NCI-H187 (cell line): ENCODE data around the gene PIGK.
"Not testable (repeated sequence)": the region's sequence is repeated elsewhere in the genome, so short reads cannot be mapped to it uniquely, and the experiment has no call there.

Experiments
- DNase-seq, 2 experiments: peaks; one replicate each; lab custom pipeline; 2025; lab: John Stamatoyannopoulos, UW

PIGK gene

GRCh38 chr1:77193951-77194350 is 25.3 kb downstream of the PIGK start:
- no peak for DNase-seq

GRCh38 chr1:77188770-77189169 is 30.5 kb downstream of the PIGK start:
- DNase-seq, result no peak

- DNase-seq, result not testable (repeated sequence)
Observed at GRCh38 chr1:77186907-77187306, 32.3 kb downstream of the PIGK start.

- no peak for DNase-seq
Observed at GRCh38 chr1:77182083-77182482, 37.1 kb downstream of the PIGK start.

DNA sequence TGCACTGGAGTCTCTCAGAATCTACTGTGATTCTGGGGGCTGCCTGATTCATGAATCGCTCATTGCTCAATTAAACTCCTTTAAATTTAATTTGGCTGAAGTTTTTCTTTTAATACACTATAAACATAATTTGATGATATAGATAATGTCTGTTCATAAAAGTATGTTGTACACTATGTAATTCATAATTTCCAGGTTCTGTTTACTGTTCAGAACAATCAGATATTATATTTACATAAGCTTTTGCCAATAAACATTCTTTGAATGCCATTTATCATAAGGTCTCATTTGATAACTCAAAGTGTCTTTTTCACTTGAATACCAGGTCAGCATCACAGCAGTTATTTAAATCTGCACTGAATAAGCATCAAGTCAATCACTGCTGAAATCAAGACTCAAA is 39.6 kb downstream of the PIGK start:
- DNase-seq, result no peak

DNA sequence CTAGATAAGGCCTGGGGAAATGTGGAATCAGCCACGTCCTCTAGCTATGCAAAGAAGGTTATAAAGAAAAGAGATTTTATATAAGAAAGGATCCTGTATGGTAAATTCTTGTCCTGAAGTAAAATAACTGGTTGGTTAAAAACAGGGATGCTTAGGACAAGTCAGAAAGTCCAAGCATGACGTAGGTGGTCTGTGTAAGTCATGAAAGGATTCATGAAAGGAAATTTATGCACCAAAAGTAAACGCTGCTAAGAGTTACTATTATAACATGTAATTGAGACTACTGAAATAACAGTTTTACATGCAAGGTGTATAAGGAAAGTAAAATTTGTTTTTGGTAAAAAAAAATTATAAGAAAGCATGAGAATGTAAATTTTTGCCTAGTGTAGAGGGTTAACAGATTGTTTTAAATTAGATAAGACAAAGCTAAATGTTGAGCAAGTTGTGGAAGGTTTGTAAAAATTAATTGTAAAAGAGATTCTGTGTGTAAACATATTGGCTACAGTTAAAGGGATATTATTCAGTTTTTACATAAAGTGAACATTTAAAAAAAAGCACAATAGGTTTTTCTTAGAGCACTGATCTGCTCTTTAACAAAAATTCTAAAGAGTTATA is 43.9 kb downstream of the PIGK start:
- no peak for DNase-seq

DNA sequence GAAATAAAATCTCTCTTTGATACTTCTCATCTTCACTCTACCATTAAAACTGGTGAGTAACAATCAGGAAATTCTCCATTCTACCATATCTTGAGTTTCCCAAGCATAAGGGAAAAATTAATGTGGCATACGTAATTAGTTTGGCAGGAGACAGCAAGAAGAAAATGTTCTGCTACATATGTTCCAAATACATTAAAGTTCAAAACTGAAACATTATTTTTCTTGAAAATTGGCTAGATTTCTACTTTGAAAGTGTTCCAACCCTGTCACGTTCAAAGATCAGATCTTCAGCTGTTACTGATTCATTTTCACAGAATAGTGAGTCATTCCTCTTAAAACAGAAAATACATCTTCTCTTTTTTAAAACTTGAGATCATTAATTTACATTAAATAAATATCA is 48.5 kb downstream of the PIGK start:
- no peak for DNase-seq

GRCh38 chr1:77168358-77168757 is 50.9 kb downstream of the PIGK start:
- no peak for DNase-seq

DNA sequence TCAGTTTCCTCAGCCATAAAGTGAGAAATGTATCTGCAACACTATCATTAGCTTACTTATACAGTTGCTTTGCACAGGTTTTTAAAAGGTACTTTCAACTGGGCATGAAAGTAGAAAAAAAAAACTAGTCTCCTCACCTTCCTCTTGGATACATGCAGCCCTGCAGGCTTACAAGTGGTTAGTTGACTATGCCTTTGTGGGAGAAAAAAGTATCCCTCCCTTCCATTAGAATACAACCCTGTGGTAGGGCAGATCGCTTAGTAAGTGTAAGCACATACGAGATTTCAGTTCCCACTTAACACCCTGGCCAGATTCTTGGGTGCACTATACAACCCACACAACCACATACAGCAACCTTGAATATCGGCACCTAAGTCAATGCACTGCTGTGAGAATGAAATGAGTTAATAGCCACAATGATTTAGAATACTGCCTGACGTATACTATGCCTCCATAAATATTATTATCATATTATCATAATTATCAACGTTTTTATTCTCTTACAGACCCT is 54.7 kb downstream of the PIGK start:
- no peak for DNase-seq

DNA sequence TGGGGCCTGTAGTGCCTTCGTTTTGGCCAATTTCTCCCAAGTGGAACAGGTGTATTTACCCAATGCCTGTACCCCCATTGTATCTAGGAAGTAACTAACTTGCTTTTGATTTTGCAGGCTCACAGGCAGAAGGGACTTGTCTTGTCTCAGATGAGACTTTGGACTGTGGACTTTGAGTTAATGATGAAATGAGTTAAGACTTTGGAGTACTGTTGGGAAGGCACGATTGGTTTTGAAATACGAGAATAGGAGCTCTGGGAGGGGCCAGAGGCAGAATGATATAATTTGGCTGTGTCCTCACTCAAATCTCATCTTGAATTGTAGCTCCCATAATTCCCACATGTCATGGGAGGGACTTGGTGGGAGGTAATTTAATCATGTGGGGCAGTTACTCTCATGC is 59.5 kb downstream of the PIGK start:
- not testable (repeated sequence) for DNase-seq

- no peak for DNase-seq
Observed at GRCh38 chr1:77156214-77156613, 63.0 kb downstream of the PIGK start.

GRCh38 chr1:77146270-77146669 is 73.0 kb downstream of the PIGK start:
- DNase-seq, result no peak

GRCh38 chr1:77143529-77144121 is 75.6 kb downstream of the PIGK start:
- no peak for DNase-seq

DNA sequence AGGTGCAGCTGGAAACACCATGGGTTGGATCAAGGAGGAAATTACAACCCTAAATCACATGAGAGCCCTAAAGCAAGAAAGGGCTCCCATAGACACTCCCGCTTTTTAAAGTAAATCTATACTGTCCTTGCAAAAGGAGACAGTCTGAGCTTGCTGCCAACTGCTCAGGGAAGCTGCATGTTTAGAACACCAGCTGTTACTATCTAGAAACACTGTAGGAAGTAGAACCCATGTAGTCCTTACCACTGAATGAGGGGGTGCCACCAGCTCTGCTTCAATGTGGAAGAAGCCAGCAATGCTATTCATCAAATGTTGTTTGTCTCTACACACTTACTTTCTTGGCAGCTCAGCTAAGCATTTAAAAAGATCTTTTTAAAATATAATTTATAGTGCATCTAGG is 79.8 kb downstream of the PIGK start:
- DNase-seq, result no peak

- no peak for DNase-seq
Observed at GRCh38 chr1:77134359-77134758, 84.9 kb downstream of the PIGK start.

GRCh38 chr1:77133731-77134358 is 85.4 kb downstream of the PIGK start:
- DNase-seq, result no peak

- no peak for DNase-seq
Observed at GRCh38 chr1:77126307-77126706, 92.9 kb downstream of the PIGK start.

DNA sequence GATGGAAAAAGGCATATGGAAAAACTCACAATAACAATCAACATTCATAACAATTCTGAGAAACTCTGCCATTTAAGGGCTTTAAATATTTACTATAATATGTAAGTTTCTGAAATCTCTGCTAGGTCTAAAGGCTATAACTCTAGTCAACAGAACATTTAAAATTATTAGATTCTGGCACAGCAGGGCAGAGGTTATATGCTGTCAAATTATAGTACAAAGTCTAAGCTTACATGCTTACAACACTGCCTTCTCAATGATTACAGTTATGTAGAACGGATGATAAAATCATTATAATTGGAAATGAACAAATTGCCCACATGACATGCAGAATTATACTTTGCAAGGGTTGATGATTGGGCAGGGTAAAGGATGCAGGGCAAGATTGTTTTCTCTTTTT is 97.7 kb downstream of the PIGK start:
- DNase-seq, result no peak

DNA sequence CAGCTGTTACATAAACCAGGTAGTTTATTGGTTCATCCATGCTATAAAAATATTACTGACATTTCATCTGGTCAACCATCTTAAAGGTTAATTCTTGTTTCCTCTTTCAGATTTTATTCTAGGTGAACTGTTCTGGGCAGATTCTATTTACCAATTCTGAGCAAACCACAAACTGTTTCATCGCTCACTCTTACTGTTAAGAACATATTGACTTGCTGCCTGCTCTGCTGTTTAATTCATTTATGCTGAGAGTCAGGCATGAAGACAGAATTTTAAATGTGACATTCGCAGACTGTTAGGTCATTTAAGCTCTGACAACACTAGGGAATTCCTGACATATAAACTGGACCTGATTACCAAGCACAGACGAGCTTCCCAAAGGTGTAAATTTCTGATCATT is 98.3 kb downstream of the PIGK start:
- DNase-seq, result no peak

DNA sequence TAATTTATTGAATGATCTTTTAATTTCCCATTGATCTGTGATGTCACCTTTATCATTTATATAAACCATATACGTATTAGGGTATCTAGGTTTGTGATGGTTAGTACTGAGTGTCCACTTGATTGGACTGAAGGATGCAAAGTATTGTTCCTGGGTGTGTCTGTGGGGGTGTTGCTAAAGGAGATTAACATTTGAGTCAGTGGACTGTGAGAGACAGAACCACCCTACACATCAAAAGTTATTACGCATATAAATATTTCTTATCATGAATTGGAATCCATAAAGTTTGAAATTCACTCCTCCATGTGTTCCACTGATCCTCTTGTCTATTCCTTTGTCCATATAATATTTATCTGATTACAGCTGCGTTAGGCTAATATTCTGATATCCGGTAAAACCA is 100.5 kb downstream of the PIGK start:
- no peak for DNase-seq

- DNase-seq, result no peak
Observed at GRCh38 chr1:77104672-77105071, 114.6 kb downstream of the PIGK start.

GRCh38 chr1:77103486-77103885 is 115.7 kb downstream of the PIGK start:
- DNase-seq, result no peak

- no peak for DNase-seq
Observed at GRCh38 chr1:77100875-77101274, 118.4 kb downstream of the PIGK start.
